HG02852 (cell line): ENCODE results near the gene PFKFB4.

ENCODE experiments used
- ATAC-seq: cut with Tn5 transposase; IDR thresholded peaks from one replicate; pipeline ENCODE4 v1.9.1; 2021; ENCODE audit warnings: mild to moderate bottlenecking, moderate library complexity; ENCODE audit not compliant: unreplicated experiment

Gene PFKFB4

DNA sequence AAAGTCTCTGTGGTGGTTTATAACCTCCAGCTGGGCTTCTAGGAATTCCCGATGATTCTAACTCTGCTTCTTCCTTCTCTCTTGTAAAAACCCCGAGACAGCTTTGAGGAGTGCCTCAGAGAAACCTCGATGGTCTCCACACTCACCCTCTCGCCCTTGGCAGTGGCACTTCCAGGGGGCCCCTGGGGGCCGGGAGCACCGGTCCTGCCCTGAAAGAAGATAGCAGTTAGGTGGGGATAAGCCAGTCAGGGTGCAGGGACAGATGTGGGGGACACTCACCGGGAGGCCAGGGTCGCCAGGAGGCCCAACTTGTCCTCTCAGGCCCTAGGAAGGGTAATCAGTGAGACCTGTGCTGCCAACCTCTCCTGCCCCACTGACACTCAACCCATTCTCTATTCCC is 28.8 kb upstream of the PFKFB4 start:
- ATAC-seq, result no peak

DNA sequence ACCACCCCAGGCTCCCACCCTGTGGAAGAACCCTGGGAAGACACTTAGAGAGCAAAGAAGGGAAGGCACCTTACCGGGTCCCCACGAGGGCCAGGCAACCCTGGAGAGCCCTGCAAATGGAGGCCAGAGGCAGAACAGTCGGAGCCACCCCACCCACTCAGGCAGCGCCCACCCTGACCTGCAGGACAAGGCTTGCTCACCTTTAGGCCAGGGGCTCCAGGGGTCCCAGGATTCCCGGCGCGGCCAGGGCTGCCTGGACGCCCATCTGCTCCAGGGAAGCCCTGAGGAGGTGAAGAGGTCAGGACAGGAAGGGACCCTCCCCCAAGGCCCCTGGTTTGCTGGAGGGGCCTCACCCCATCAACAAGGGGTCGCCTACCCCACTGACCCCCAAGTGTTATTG is 28.2 kb upstream of the PFKFB4 start:
- ATAC-seq, result no peak

DNA sequence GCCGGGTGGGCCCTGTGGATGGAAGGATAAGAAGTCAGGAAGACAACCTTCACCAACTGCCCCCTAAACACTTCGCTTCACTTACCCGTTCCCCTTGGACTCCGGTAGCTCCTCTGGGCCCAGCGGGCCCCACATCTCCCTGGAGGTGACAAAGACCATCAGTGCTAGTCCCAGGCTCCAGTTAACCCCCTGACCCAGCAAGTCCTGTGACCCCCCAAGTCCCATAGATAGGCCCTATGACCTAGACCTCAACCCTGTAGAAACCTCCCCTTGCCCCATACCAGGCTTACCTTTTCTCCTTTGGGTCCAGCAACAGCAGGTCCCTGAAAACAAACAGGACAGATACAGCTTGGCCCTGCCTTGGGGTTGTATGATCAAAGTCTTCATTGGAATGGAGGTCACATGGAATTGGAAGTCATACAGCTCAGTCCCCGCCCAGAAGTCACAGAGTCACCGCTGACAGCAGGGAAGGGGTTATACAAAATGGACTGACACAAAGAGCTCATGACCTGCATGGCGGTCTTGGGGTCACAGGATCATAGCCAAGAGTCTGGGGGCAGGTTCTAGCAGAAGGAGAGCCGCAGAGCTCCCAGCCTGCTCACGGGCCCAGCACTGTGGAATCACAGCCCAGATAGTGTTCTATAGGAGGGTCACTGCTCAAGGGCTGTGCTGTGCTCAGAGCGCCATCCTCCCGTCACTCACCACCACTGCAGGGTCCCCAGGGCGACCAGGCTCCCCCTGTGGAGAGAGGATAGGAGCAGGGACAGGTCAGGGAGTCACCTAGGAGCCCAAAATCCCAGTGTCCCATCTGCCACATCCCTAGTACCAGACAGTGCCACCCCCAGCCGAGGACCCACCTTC is 25.2 kb upstream of the PFKFB4 start:
- ATAC-seq, result no peak

DNA sequence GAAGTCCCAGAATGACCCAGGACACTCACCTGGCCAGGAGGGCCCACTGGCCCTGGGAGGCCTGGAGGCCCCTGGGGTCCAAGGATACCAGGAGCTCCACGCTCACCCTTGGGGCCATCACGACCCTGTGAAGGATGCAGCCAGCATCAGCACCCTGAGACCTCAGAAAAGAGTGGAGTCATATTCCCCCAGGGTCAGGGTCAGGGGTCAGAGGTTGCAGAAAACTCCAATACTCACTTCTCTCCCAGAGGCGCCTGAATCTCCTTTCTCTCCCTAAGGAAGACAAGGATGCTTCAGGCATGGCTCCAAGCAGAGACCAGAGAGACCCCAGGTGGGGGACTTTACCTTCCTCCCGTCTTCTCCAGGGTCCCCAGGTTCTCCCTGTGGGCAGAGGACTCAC is 20.0 kb upstream of the PFKFB4 start:
- ATAC-seq, result no peak

DNA sequence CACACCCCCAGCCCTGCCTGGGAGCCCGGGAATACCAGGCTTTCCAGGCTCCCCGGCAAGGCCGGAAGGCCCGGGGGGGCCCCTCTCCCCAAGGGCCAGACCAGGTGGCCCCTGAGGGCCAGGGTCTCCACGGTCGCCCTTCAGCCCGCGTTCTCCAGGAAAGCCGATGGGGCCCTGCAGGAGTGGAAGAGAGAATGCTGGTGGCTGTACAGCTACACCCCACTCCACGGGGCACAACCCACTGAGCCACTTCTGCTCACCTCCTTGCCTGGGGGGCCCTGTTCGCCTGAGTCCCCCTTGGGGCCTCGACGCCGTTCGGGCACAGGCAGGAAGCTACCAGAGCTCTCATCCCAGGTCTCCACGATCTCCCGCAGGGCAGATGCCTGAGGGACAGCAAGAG is 18.8 kb upstream of the PFKFB4 start:
- no peak for ATAC-seq

DNA sequence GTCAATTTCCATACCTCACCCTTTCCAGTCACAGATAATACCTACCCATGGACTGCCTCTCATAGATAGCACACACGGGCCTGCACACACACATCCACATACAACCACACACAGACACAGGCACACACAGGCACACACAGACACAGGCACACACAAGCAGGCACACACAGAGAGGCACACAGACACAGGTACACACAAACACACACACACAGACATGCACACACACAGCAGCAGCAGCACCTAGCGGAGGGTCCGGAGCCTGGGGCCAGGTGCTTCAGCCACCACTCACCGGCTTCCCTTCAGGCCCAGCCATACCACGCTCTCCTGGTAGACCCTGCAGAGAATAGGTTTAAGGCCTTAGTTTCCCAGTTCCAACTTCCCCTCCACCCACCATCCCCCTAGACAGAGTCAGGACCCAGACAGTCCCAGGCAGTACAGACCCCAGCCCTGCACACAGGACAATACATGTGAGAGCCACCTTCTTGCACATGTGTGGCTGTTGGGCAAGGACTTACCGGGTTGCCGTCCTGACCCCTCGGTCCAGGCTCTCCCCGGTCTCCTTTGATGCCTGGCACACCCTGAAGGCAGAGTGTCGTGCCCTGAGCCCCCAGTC is 17.5 kb upstream of the PFKFB4 start:
- ATAC-seq, result no peak

DNA sequence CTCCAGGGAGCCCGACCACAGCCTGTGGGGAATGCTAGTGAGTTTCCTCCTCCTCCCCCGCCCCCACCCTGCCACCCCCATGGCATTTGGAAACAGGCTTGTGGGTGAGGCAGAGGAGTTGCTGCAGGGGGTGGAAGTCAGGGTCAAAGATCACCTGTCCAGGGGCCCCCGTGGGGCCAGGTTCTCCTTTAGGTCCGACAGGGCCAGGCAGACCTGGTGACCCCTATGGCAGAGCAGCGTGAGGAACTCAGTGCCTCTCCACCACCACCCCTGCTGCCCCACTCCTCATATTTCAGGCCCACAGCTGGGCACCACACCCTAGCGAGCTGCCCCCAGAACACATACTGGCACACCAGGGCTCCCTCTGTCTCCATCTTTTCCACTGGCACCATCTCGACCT is 15.9 kb upstream of the PFKFB4 start:
- ATAC-seq, result no peak

DNA sequence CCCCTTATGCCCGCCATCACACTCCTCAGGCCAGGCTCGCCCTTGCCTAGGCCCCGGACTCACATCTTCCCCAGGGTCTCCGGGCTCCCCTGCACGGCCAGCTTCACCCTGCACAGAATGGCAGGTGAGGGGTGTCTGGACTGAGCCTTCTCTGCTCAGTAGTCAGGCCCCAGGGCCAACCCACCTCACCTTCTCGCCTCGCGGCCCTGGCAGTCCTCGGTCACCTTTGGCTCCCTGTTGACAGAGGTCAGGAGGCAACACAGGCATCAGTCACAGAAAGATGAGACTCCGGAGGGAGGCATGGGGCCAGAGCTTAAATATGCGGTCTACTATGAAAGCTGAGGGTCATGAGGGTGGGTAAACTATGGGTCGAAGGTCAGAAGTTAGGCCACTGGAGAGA is 15.3 kb upstream of the PFKFB4 start:
- no peak for ATAC-seq

DNA sequence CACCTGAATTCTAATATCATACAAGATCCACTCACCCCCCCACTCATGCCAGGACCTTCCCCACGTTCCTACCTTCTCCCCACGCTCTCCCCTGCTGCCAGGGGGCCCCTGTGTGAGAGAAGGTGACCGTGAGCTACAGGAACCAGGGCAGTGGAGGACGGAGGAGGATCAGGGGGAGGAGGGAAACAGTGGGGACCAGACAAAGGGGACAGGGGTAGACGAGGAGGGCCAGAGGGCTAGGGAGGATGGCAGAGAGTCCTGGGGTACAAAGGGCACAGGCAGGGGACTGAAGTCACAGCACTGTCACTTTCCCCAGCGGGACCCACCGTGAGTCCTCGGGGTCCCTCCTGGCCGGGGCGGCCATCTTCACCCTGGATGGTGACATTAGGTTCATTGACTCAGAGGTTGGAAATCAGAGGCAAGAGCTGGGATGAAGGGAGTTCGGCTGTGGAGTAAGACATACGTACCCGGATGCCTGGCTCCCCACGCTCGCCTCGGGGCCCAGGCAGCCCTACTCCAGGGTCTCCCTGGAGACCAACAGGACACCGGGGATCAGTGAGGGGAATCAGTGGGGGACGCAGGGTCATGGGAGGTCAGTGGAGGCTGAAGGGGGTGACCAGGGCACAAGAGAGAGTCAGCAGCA is 13.3 kb upstream of the PFKFB4 start:
- ATAC-seq, result no peak

DNA sequence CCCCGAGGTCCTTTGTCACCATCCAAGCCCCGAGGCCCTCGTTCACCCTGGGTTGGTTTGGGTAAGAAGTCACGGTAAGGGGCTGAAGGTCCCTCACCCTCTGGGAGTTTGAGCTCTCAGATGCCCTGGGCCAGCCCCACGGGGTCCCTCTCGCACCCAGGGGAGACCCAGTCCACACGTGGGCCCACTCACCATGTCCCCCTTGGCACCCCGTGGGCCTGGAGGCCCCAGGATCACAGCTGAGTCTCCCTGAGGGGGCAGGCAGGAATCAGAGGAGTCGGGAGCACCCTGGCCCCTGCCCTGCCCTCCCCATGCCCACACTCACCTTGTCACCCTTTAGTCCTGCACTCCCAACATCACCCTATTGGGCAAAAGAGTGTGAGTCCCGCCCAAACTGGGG is 12.8 kb upstream of the PFKFB4 start:
- ATAC-seq, result no peak

DNA sequence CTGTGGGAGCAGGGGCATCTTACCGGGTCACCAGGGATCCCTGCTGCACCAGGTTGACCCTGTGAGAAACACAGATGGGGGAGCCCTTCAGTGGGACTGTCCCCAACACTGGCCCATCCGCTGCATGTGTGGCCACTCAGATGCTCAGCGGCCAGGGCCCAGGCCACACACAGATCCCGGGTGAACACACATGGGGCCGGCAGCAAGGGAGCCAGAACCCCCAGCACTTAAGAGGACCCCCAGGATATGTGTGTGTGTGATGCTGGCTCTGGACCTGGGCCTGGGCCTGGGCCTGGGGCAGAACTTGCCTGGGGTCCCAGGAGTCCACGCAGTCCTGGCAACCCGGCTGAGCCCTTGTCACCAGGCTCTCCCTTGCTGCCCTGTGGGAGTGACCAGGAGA is 11.9 kb upstream of the PFKFB4 start:
- ATAC-seq, result no peak

DNA sequence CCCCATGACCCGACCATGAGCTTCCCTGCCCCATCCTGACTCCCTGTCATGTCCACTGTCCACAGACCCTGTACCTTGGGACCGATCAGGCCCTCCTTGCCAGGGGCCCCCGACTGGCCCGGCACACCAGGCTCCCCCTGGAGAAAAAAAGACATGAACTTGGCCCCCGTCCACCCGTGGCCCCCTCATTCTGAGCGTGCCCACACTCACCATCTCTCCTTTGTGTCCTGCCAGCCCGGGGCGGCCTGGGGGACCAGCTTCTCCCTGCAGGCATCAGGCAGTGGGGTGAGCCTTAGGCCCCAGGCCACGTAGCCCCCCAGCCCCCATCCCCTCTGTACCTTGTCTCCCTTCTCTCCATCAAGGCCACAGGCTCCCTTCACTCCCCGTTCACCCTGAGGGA is 10.9 kb upstream of the PFKFB4 start:
- ATAC-seq, result no peak

DNA sequence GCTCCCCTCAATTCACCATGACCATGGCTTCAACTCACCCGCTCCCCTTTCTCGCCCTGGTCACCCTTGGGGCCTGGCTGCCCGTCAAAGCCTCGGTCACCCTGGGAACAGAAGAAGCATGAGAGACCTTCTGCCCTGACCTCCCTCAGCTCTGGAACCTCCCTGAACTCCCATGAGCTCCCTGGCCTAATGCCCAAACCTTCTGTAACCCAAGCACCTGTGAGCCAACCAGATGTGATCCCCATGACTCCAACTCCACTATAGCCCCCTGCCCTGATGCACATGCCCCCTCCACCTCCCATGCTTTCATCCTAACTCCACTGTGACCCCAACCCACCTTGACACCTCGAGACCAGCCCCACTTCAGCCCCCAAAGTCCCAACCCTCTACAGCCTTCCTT is 10.5 kb upstream of the PFKFB4 start:
- ATAC-seq, result no peak

DNA sequence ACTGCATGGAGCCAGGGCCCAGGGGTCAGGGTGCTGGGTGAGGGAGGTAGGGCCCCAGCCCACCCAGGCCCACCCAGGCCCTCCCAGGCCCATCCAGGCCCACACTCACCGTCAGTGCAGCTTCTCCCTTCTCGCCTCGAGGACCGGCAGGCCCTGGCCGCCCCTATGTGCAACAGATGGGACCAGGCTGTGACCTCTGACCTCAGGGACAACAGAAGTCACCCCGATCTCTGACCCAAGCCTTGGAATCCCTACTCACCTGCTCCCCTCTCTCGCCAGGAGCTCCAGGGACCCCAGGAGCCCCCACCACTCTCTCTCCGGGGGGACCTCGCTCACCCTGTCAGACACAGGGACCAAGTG is 9.8 kb upstream of the PFKFB4 start:
- ATAC-seq, result no peak

DNA sequence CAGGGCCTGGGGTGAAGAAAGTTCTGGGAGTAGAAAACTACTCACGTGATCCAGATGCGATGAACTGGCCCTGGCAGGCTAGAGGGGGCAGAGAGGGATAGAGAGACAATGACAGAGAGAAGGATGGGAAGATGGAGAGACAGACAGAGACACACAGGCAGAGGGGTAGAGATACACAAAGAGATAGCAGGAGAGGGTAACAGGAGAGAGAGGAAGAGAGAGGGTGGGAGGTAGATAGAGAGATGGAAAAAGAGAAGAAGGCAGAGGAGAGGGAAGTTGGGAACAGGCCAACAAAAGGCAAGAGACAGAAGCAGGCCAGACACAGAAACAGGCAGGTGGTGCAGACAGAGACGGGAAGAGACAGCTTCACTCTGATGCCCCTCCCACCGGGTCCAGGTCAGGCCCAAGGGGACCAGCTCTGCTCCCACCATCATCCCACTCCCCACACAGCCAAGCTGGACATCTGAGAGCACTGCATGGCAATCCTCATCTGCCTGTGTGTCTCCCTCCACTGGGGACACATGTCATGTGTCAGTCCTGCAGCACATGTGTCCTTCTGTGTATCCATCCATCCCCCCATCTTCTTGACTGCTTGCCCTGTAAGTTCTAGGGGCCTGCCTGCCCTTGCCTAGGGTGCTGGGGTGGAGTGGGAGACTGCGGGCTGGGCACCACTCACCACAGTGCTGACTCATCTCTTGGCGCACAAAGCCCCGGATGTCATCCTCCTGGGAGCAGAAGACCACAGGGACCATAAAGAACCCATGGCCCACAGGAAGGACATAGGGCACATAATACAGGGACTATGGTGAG is 9.2 kb upstream of the PFKFB4 start:
- ATAC-seq, result no peak

DNA sequence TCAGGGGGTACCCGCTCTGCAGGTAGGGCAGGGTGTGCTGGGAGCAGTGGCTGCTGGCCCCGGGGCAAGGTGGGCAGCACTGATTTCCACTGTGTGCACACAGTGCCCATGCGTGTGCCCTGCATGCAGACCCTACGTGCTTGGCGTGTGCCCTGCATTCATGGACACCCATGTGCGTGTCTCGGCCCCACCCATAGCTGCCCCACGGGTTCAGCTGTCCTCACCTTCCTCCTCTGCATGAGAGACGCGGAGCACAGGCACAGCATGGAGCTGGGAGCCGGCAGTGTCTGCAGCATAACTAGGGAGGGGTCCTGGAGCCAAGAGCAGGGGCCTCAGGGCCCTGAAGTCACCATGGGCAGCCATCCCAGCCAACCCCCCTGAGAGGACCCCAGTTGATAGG is 8.6 kb upstream of the PFKFB4 start:
- no peak for ATAC-seq

DNA sequence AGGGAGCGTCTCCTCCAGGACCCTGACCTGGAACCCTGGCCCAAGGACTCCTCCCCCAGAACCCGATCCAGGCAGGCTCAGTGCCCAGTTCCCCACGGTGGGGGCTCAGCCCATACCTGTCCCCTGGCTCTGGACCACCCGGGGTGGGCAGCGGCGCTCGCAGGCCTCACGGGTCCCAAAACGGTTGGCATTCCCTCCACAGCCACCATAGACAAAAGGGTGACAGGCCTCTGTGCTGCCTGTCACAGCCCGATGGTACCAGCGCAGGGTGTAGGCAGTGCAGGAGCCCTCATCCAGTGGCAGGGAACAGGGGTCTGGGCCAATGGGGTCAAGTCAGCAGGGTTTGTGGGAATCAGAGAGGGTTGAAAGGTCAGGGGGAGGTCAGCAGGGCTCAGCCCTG is 8.1 kb upstream of the PFKFB4 start:
- no peak for ATAC-seq

DNA sequence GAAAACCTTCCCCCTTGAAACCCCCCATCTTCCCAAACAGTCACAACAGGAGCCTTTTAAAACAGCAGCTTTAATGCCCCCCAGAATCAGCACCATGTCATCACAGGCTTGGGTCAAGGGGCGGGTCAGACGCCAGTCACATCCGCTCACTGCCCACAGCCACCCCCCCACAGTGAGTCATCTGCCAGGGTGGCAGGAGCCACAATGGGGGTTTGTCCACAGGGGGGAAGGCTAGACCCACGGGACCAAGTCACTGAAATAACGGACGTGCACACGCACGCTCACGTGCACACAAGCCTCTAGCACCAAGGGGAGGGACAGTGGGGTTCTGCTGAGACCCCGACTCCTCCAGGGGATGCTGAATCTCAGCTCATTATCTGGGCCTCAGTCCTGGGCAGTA is 7.4 kb upstream of the PFKFB4 start:
- no peak for ATAC-seq

DNA sequence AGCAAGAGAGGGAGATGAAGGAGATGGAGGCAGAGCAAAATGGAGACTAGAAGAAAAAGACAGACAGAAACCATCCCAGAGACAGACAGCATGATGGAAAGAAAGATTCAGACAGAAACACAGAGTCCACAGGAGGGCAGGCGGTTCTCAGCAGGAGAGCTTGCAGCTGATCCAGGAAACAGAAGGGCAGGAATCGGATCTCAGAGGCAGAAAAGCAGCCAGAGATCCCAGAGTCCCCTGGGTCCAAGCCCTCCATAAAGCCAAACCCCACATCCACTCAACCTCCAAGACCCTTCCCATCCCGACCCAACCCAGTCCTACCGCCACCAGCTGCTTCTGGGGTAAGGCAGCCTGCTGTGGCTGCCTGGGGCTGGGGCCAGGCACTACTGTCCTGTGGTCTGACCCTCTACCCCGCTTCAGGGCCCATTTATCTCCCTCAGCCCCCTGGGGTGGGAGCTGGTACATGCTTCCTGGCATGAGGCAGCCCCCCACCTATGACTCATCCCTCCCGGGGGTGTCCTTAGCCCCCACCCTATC is 6.8 kb upstream of the PFKFB4 start, which contains the start of gene UCN2:
TSS of gene UCN2 (minus strand) at position 400 of the 537 bp plus-strand sequence. CDS start 657 bp downstream, outside the sequence.
- ATAC-seq, result no peak

DNA sequence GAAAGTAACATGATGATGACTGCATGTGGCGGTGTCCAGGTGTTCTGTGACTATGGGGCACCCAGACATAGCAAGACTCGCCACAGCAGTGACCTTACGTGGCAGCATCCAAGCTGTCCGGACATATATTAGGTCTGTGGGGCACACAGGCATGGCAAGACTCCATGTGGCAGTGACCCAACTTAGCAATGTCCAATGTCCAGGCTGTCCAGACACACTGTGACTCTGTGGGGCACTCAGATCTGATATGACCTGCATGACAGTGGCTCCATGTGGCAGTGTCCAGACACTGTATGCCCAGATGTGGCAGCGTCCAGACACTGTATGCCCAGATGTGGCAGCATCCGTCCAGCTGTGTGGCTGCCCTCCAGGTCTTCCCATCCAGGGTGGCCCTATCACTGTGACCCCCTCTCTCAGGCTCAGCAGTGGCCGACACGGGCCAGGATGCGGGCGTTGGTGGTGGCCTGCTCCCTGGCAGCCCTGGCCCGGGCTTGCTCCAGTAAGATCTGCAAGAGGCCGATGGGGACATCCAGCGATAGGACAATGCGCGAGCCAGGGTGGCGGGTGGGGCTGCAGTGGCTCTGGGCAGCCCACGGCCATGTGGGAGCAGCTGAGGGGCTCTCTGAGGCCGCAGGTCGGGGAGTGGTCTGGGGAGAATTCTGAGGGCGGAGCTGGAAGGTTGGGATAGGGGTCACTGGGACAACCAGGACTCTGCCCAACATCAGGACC is 5.9 kb upstream of the PFKFB4 start:
- ATAC-seq, result no peak
